NCI-H2227 (cell line): ENCODE data around the gene HLCS.

Experiments used
- DNase-seq: peaks from one replicate; lab custom pipeline; 2025; ENCODE audit not compliant: unreplicated experiment; lab: John Stamatoyannopoulos, UW

HLCS gene

GRCh38 chr21:36750576-36750959 lies 215.9 kb downstream of the HLCS start:
- no peak for DNase-seq

DNA sequence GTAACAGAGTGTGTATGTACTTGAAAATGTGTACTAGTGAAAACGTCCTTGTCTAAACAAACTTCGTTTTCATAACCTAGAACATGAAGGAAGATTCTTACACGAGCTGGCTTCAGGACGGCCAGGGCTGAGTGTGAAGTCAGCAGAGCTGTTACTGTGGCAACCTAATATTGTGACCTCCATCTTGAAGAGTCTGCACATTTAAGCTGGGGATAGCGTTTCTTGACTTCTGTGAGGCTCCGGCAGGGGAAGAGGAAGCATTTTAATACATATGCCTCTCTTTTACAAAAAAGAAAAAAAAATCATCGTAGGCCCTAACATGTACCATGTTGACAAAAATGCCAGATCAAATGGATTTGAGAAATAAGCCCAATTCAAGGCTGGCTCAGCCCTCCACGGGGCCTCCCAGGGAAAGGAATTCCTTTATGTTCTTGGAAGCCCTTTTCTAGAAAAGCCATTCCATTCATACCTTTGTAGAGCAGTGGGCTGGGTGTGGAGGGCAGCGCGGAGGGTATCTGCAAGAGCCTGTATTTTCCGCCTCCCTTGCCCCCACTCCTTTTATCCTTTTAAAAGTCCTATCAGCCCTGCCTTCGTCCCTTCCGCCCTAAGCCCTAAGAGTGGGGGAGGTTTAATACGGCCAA lies 216.4 kb downstream of the HLCS start:
- peak; percentile 6 for DNase-seq

DNA sequence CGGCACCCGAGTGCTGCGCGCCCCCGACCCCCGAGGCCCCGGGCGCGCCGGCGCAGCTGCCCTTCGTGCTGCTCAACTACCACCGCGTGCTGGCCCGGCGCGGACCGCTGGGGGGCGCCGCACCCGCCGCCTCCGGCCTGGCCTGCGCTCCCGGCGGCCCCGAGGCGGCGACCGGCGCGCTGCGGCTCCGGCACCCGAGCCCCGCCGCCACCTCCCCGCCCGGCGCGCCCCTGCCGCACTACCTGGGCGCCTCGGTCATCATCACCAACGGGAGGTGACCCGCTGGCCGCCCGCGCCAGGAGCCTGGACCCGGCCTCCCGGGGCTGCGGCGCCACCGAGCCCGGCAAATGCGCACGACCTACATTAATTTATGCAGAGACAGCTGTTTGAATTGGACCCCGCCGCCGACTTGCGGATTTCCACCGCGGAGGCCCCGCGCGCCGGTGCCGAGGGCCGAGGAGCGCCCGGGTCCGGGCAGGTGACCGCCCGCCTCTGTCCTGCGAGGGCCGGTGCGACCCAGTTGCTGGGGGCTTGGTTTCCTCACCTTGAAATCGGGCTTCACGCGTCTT lies 218.6 kb downstream of the HLCS start:
- peak; percentile 82 for DNase-seq

GRCh38 chr21:36747041-36747814 lies 219.2 kb downstream of the HLCS start:
- DNase-seq, result peak; percentile 56

DNA sequence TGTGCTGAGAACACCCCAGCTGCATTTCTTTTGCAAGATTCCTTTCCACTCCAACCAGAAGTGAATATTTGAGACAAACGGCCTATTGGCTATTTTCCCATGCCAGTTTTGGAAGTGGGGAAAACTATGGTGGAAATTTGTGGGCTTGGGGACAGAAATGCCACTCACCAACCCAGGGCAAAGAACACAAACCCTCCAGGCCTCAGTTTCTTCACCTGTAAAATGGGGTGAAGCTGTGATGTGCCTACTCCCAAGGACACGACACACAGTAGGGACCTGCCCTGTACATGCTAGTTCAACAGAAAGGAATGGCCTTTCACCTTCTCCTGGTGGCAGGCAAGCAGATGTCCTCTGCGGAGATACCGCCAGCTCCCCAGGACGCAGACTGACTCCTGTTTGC lies 221.0 kb downstream of the HLCS start:
- no peak for DNase-seq

GRCh38 chr21:36744560-36745231 lies 221.8 kb downstream of the HLCS start:
- no peak for DNase-seq

- no peak for DNase-seq
These were observed 222.3 kb downstream of the HLCS start for GRCh38 chr21:36744190-36744559.

GRCh38 chr21:36743446-36743845 lies 223.0 kb downstream of the HLCS start:
- DNase-seq, result no peak

DNA sequence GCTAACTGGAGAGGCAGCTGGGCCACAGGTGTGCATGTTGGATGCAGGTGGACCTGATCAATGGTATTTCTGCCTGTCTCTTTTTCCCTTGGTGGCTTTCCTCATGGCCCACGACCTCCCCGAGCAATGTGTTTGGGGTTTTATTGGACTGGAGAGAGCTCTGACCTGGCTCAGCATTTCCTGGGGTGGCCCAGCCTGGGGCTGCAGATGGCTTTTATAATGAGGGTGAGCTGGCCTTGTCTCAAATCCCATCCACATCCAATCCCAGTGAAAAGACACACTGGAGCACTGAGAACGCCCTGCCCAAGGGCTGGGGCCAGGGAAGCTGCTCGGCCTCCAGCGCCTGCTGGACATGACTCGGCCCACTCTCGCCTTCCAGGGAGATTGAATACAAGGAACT lies 223.5 kb downstream of the HLCS start:
- no peak for DNase-seq

GRCh38 chr21:36741506-36741905 lies 225.0 kb downstream of the HLCS start:
- no peak for DNase-seq

DNA sequence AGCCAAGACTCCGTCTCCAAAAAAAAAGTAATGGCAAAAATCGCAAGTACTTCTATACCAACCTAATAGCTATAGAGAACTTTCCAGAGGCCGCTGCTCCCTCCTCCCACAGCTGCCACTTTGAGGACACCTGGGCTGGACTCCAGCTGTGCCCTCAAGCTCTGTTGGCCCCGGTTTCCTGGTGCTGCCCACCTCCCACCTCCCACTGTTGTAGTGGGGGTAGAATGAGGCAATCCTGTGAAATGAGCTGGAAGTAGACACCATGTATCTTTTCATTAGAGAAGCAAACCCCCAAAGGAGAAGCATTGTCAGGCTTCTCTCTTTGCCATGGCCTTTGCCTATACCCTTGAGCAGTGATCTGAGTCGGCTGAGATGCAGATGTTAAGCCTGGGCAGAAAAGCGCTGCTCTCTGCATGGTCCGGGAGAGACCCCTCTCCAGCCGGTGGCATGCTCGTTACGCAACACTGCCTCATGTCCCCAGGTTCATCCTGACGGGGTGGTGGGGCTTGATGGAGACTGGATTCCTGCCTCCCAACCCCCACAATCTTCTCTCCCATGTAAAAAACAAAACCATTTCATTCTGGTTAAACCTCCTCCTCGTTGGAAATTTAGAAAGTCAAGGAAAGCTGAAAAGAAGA lies 227.9 kb downstream of the HLCS start:
- no peak for DNase-seq

GRCh38 chr21:36735724-36736320 lies 230.6 kb downstream of the HLCS start:
- DNase-seq, result no peak

GRCh38 chr21:36735201-36735515 lies 231.3 kb downstream of the HLCS start:
- DNase-seq, result no peak

DNA sequence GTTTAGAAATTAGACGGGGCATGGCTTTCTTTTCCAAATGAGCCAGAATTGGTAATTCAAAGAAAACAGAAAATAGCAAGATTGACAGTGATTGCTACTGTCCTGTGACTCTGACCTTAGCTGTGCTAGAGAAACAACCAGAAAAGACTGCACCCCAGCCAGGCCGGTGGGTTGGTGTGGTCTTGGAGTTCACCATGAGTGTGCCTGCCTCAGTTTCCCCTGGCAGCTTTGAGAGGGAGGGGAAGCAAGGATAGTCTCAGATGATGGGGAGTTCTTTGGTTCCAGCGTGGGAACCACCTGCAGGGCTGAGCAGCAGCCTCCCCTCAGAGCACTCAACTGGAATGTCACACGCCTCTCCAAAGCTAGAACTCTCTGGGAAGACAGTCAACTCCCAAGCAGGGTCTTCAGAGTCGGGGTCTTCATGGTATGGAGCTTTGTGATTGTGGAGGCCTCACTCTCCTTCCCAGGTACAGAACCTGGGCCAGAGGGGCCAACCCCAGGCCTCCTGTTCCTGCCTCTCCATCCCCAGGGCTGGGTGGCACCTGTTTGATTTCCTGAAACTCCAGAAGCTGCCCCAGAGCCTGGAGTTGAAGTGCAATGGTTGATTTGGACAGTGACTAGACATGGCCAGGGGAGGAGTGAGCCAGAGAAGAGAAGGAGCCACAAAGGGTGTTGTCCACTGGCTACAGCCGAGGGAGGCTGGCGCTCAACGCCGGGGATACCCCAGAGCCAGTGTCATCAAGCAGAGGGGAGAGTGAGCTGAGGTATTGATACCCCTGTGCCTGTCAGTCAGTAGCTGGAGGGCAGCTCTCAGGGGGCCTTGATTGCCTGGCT lies 231.9 kb downstream of the HLCS start:
- no peak for DNase-seq

- DNase-seq, result no peak
These were observed 232.6 kb downstream of the HLCS start for GRCh38 chr21:36733857-36734256.

DNA sequence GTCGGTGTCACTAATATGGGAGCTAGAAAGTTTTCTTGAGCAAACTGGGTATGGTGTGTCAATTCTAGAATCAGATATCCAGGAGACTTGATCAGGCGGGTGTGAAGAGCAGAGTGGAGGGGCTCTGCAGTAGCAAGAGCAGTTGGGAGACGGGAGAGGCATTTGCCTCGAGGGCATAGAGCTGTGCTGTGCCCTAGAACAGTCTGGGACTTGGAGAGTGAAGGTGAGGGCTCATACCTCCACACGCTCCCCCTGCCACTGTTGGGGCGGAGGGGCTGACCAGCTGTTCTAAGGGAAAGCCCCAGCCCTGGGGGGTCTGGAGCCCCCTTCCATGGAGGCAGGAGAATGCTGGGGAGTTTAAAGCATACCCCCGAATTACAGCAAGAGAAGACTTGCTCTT lies 233.7 kb downstream of the HLCS start:
- no peak for DNase-seq

GRCh38 chr21:36732217-36732616 lies 234.3 kb downstream of the HLCS start:
- DNase-seq, result no peak

- no peak for DNase-seq
These were observed 235.9 kb downstream of the HLCS start for GRCh38 chr21:36730291-36731281.

DNA sequence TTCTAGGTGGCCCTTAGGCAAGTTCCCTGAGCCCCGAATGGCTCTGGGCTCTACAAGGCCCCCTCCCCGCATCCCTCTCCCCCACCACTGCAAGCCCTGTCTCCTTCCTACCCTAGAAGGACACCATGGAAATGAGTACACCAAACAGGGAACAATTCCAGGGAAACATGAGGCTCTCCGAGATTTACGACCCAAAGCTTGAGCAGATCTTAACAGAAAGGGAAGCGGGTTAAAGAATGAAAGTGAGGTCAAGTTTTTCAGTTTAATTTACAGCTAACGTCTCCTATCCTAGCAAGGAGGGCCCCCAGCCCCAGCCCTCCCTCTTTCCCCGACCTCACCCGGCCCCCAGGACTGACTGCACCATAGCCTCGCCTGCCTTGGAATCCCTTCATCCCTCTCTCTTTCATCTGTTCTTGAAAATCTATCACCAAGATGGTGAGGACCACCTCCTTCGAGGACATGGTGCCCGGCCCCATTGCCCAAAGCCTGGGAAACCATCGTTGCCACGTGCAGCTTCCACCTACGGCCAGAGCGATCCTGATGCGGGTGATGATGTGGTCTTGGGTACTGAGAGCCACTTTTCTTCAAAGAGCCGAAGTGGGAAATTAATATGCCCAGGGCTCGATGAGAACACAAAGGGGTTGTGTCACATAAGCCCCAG lies 237.0 kb downstream of the HLCS start:
- no peak for DNase-seq
